Endodermal cell (in vitro differentiated cells): ENCODE measurements around the gene NFKBIB. TPM values are rescaled to one million over a fixed set of nuclear protein-coding genes. Genes with fewer than 3 reads are reported as not detected.
A peak's percentile ranks its signal among the peaks of the same experiment; 100 is the strongest.

Experiments
- DNase-seq: peaks from one replicate; pipeline ENCODE4 v3.0.0-alpha.2; 2017
- H3K27ac ChIP-seq: 2 replicates; pipeline ENCODE4 v1.5.1; 2013; ENCODE audit warnings: mild to moderate bottlenecking, low read depth, low read length, moderate library complexity
- H3K27me3 ChIP-seq: 2 replicates; pipeline ENCODE4 v1.6.1; 2013; ENCODE audit warnings: mild to moderate bottlenecking, low read length, moderate library complexity; ENCODE audit not compliant: insufficient read depth, control insufficient read depth, poor library complexity, severe bottlenecking
- H3K36me3 ChIP-seq: 2 replicates; pipeline ENCODE4 v1.7.0; 2013; ENCODE audit warnings: mild to moderate bottlenecking, low read length, moderate library complexity; ENCODE audit not compliant: control insufficient read depth, insufficient read depth
- H3K4me1 ChIP-seq: one replicate; pipeline ENCODE4 v1.7.0; 2013; ENCODE audit warnings: low read length; ENCODE audit not compliant: control insufficient read depth, insufficient read depth
- H3K4me3 ChIP-seq: 2 replicates; pipeline ENCODE4 v1.5.1; 2013; ENCODE audit warnings: mild to moderate bottlenecking, low read length, moderate library complexity
- H3K9ac ChIP-seq: 2 replicates; pipeline ENCODE4 v1.6.1; 2013; ENCODE audit warnings: mild to moderate bottlenecking, low read length, moderate library complexity; ENCODE audit not compliant: poor library complexity, severe bottlenecking; ENCODE audit errors: extremely low read depth
- H3K9me3 ChIP-seq: 2 replicates; pipeline ENCODE4 v1.6.1; 2013; ENCODE audit warnings: mild to moderate bottlenecking, low read length, moderate library complexity; ENCODE audit not compliant: control insufficient read depth
- H3K27ac Mint-ChIP-seq: 2 replicates; pipeline ENCODE4 v1.8.0; 2020; ENCODE audit warnings: mixed read lengths
- H3K27me3 Mint-ChIP-seq: 2 replicates; pipeline ENCODE4 v1.8.0; 2021; ENCODE audit warnings: mild to moderate bottlenecking, mixed read lengths; ENCODE audit not compliant: insufficient read depth
- H3K36me3 Mint-ChIP-seq: 2 replicates; pipeline ENCODE4 v1.8.0; 2020; ENCODE audit warnings: low read depth, mixed read lengths
- H3K4me1 Mint-ChIP-seq: 2 replicates; pipeline ENCODE4 v1.8.0; 2020; ENCODE audit warnings: mixed read lengths
- H3K4me3 Mint-ChIP-seq: 2 replicates; pipeline ENCODE4 v1.8.0; 2020; ENCODE audit warnings: mild to moderate bottlenecking, moderate library complexity, mixed read lengths
- H3K9me3 Mint-ChIP-seq: 2 replicates; pipeline ENCODE4 v1.8.0; 2020; ENCODE audit warnings: mild to moderate bottlenecking, mixed read lengths
- WGBS, 2 experiments: methylation state at CpG; one replicate each; pipeline versions ENCODE4 v1.1.5 to v1.1.7; 2013; ENCODE audit warnings: missing lambda C conversion rate in 2 of 2, mixed read lengths in 1 of 2; ENCODE audit not compliant: insufficient coverage in 1 of 2, insufficient read length in 1 of 2; 5-methylcytosine and 5-hydroxymethylcytosine counted together
- total RNA-seq, 2 donors: library from RNA; stranded (reverse); fragmentation: NEBNext Ultra II Directional in 1 of 2; extraction: Animal tissue kit (Norgen Biotek cat#: 25700) in 1 of 2; gene quantifications; 2 replicates in 1 of 2; 3 replicates in 1 of 2; pipeline ENCODE4 v1.2.1, GENCODE V29; 2021
- TF ChIP-seq, protein P1 (sequence below): fragments of 200-600 bp; sonication (generic); conservative IDR thresholded peaks from 2 replicates; pipeline ENCODE4 v1.5.0; 2021; ENCODE audit warnings: antibody characterized with exemption, mild to moderate bottlenecking

NFKBIB gene
- total RNA-seq, 2 donors from 2014 or later = 20.7 to 24.3 TPM

DNA sequence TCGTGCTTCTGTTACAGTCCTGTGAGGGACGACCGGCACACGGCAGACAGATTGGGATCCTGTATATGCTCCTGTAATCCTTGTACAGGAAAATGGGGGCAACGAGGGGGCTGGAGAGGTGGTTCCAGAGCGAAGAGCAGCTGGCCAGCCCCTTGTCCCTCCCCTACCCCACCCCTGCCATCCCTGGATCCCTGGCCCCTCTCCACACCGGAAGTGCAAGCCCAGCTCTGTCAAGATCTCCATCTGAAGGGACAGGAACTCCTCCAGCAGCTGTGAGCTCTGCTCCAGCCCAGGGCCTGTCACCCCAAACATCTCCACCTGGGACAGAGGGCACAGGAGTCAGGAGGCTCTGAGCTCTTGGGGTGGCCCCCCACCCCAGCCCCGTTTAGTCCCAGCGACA, 17.7 kb downstream of the NFKBIB start:
- H3K27me3 ChIP-seq = no peaks in the 10 kb centered on the region
- Mint-ChIP-seq H3K27ac (peak overlapping the region; percentile 55), H3K27me3 (peaks cover 7% of the 10 kb centered on the region), H3K4me3 (no peak overlapping the region), H3K4me1 (no peaks in the 10 kb centered on the region), H3K36me3 (peaks cover 21% of the 10 kb centered on the region), H3K9me3 (peaks cover 1% of the 10 kb centered on the region)
- DNase-seq = no peak
- H3K9me3 ChIP-seq = no peaks in the 10 kb centered on the region
- peaks cover 19% of the 10 kb centered on the region for H3K36me3 ChIP-seq
- TF ChIP-seq, protein P1, sequence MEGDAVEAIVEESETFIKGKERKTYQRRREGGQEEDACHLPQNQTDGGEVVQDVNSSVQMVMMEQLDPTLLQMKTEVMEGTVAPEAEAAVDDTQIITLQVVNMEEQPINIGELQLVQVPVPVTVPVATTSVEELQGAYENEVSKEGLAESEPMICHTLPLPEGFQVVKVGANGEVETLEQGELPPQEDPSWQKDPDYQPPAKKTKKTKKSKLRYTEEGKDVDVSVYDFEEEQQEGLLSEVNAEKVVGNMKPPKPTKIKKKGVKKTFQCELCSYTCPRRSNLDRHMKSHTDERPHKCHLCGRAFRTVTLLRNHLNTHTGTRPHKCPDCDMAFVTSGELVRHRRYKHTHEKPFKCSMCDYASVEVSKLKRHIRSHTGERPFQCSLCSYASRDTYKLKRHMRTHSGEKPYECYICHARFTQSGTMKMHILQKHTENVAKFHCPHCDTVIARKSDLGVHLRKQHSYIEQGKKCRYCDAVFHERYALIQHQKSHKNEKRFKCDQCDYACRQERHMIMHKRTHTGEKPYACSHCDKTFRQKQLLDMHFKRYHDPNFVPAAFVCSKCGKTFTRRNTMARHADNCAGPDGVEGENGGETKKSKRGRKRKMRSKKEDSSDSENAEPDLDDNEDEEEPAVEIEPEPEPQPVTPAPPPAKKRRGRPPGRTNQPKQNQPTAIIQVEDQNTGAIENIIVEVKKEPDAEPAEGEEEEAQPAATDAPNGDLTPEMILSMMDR = no peak
- no peak overlapping the region for H3K27ac ChIP-seq
- H3K9ac ChIP-seq = no peak overlapping the region
- H3K4me3 ChIP-seq = no peak overlapping the region
- no peaks in the 10 kb centered on the region for H3K4me1 ChIP-seq
- WGBS, 2 experiments = 97 to 100% methylated on average over 1 to 9 of the region's 9 CpGs

DNA sequence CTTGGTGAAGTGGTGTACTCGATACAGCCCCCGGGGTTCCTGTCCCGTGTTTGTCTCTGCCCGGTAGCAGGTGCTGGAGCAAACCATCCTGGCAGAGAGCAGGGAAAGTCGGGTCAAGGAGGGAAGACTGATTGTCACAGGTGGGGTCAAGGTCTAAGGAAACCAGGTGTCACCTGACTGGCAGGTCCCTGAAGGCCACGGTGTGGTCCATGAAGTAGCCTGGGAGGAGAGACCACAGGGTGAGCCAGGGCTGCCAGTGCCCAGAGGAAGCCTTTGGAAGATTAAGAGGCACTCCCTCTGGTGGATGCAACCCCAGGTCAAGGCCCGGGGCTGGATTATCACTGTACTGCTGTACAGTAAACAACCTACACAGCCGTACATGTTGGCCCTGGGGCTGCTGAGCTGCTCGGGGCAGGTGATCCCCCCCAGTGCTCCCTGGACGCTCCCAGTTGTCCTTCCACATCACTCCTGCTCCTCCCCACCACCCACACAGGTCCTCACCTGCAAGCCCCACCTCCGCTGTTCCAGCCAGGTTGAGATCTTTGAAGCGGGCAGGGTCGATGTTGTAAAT, 18.2 kb downstream of the NFKBIB start:
- peaks cover 25% of the 10 kb centered on the region for H3K36me3 Mint-ChIP-seq
- TF ChIP-seq, protein P1 = peak; percentile 60
- no peak for DNase-seq
- peaks cover 1% of the 10 kb centered on the region for H3K9me3 Mint-ChIP-seq
- no peaks in the 10 kb centered on the region for H3K4me1 Mint-ChIP-seq
- Histone ChIP-seq H3K27ac (no peak overlapping the region), H3K9ac (no peak overlapping the region), H3K4me3 (no peak overlapping the region), H3K4me1 (no peaks in the 10 kb centered on the region), H3K27me3 (no peaks in the 10 kb centered on the region), H3K36me3 (peaks cover 21% of the 10 kb centered on the region), H3K9me3 (no peaks in the 10 kb centered on the region)
- H3K27ac Mint-ChIP-seq = peak overlapping the region; percentile 55
- no peak overlapping the region for H3K4me3 Mint-ChIP-seq
- 93% methylated on average over 8 to 12 of the region's 13 CpGs for WGBS, 2 experiments
- peaks cover 2% of the 10 kb centered on the region for H3K27me3 Mint-ChIP-seq

DNA sequence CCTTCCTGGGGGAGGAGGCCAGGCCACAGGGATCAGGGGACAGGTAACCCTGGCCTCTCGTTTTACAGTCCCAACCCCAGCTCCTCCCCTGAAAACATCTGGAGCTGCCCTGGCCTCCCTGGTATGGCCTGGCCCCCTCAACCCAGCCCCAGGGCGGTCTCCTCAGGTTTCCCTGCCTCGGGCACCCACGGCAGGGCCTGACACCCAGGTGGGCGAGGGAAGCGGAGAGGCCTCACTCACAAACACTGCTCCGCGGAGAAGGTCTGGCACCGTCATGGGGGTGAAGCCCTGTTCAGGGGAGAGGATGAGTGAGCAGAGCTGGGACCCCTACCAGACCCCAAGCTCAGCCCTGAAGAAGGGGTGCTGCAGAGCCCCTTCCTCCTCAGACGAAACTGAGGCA, 18.8 kb downstream of the NFKBIB start:
- Histone ChIP-seq H3K9ac (no peak overlapping the region), H3K27me3 (no peaks in the 10 kb centered on the region), H3K4me3 (no peak overlapping the region), H3K9me3 (no peaks in the 10 kb centered on the region), H3K4me1 (no peaks in the 10 kb centered on the region), H3K36me3 (peaks cover 21% of the 10 kb centered on the region), H3K27ac (no peak overlapping the region)
- no peak overlapping the region for H3K27ac Mint-ChIP-seq
- no peaks in the 10 kb centered on the region for H3K27me3 Mint-ChIP-seq
- DNase-seq = no peak
- WGBS, 2 experiments = 88 to 96% methylated on average over 4 to 10 of the region's 10 CpGs
- peaks cover 1% of the 10 kb centered on the region for H3K9me3 Mint-ChIP-seq
- TF ChIP-seq, protein P1 = no peak
- H3K4me3 Mint-ChIP-seq = no peak overlapping the region
- peaks cover 26% of the 10 kb centered on the region for H3K36me3 Mint-ChIP-seq
- no peaks in the 10 kb centered on the region for H3K4me1 Mint-ChIP-seq
